K562 (cell line): Measurements from ENCODE around the gene IMPA2. TPM values are rescaled to one million over a fixed set of nuclear protein-coding genes. Genes with fewer than 3 reads are reported as not detected.
"Not testable (repeated sequence)": the region's sequence is repeated elsewhere in the genome, so short reads cannot be mapped to it uniquely, and the experiment has no call there.

Experiments
- ATAC-seq: fragments of 200-7000 bp; cut with Tn5 transposase; 3 replicates; pipeline ENCODE4 v1.9.1; 2020; ENCODE audit warnings: moderate library complexity
- BruUV-seq: library from RNA; stranded (reverse); fragments of 400-500 nt; replicated peaks from 2 replicates; lab custom pipeline; 2021; lab: Mats Ljungman, UMichigan
- CTCF ChIA-PET: fragments of 300-600 bp; formaldehyde crosslinking; extraction: SDS; loops from one replicate; lab custom pipeline; 2021; ENCODE audit warnings: low intra/inter-chr PET ratio; lab: Yijun Ruan, JAX
- POLR2A ChIA-PET: fragments of 300-600, 350-650 bp; sonication (Branson Sonifier 250); formaldehyde crosslinking; extraction: SDS; loops from one replicate; lab custom pipeline; 2021; ENCODE audit warnings: antibody characterized with exemption, inconsistent platforms; lab: Yijun Ruan, JAX
- DNase-seq, 4 experiments: peaks; one replicate each; pipeline versions ENCODE4 v3.0.0 to v3.0.0-alpha.2; 2011 to 2018; ENCODE audit warnings: low spot score in 3 of 4, mixed read lengths in 3 of 4; ENCODE audit errors: extremely low read depth in 1 of 4
- FAIRE-seq: peaks from 2 replicates; lab custom pipeline; 2011; peaks lifted over from hg19 to GRCh38; lab: Jason Lieb, UNC
- H2AFZ ChIP-seq: 2 replicates; pipeline ENCODE4 v1.6.0; 2011; ENCODE audit warnings: low read depth, low read length, control low read depth, inconsistent platforms
- H3K27ac ChIP-seq: fragments of 200-600 bp; 3 replicates; pipeline ENCODE4 v1.8.0; 2011; ENCODE audit warnings: low read depth, mild to moderate bottlenecking, control low read depth, inconsistent platforms, low read length, moderate library complexity, mixed read lengths; ENCODE audit errors: extremely low read depth
- H3K27me3 ChIP-seq, 2 experiments: fragments of 300-600 bp in 1 of 2; 2 replicates in 1 of 2; 3 replicates in 1 of 2; pipeline versions ENCODE4 v1.6.0 to v1.8.0; 2011; ENCODE audit warnings: inconsistent platforms in 2 of 2, low read length in 2 of 2, mild to moderate bottlenecking in 1 of 2, mixed read lengths in 1 of 2, moderate library complexity in 1 of 2; ENCODE audit not compliant: control insufficient read depth in 2 of 2, insufficient read depth in 2 of 2
- H3K36me3 ChIP-seq: fragments of 300-600 bp; 3 replicates; pipeline ENCODE4 v1.8.0; 2011; ENCODE audit warnings: mild to moderate bottlenecking, low read length, inconsistent platforms; ENCODE audit not compliant: control insufficient read depth, insufficient read depth
- H3K4me1 ChIP-seq, 2 experiments: fragments of 200-600 bp in 1 of 2; replicated peaks in 1 of 2; 2 replicates in 1 of 2; 3 replicates in 1 of 2; pipeline versions ENCODE4 v1.5.1 to v1.8.0; 2011; ENCODE audit warnings: inconsistent platforms in 2 of 2, low read length in 2 of 2, mild to moderate bottlenecking in 1 of 2, mixed read lengths in 1 of 2, moderate library complexity in 1 of 2; ENCODE audit not compliant: control insufficient read depth in 2 of 2, insufficient read depth in 2 of 2
- H3K4me2 ChIP-seq: 2 replicates; pipeline ENCODE4 v1.6.1; 2011; ENCODE audit warnings: low read length, control low read depth, inconsistent platforms, mixed read lengths; ENCODE audit not compliant: insufficient read depth
- H3K4me3 ChIP-seq: fragments of 200-600 bp; sonication (generic), shearing (Covaris generic); 2 replicates; pipeline ENCODE4 v1.5.1; 2016; ENCODE audit warnings: control low read depth, inconsistent platforms
- H3K79me2 ChIP-seq: fragments of 200-600 bp; 3 replicates; pipeline ENCODE4 v1.8.0; 2011; ENCODE audit warnings: low read length, inconsistent platforms; ENCODE audit not compliant: control insufficient read depth, insufficient read depth
- H3K9ac ChIP-seq, 2 experiments: 2 replicates each; pipeline versions ENCODE4 v1.6.0 to v1.6.1; 2011; ENCODE audit warnings: low read depth in 2 of 2, low read length in 2 of 2, control low read depth in 1 of 2, inconsistent platforms in 1 of 2, mild to moderate bottlenecking in 1 of 2, mixed read lengths in 1 of 2; ENCODE audit not compliant: insufficient read depth in 1 of 2
- H3K9me1 ChIP-seq: one replicate; pipeline ENCODE4 v1.6.0; 2011; ENCODE audit warnings: inconsistent platforms, mild to moderate bottlenecking, low read length, moderate library complexity; ENCODE audit not compliant: control insufficient read depth, insufficient read depth
- H3K9me3 ChIP-seq: replicated peaks from 2 replicates; pipeline ENCODE4 v1.5.1; 2011; ENCODE audit warnings: low read depth, low read length, inconsistent platforms; ENCODE audit not compliant: control insufficient read depth, insufficient read depth
- H4K20me1 ChIP-seq: replicated peaks from 2 replicates; pipeline ENCODE4 v1.6.1; 2011; ENCODE audit warnings: low read length, inconsistent platforms, mixed read lengths; ENCODE audit not compliant: control insufficient read depth, insufficient read depth
- FOSL1 ChIP-seq: fragments of 200-800 bp; sonication (Bioruptor generic); conservative IDR thresholded peaks from 2 replicates; pipeline ENCODE4 v1.6.1; 2016; ENCODE audit warnings: missing genetic modification characterization, missing compliant biosample characterization
- SIN3A ChIP-seq, 2 experiments: fragments of 150-350 bp in 1 of 2; IDR thresholded peaks; 2 replicates each; pipeline ENCODE4 v1.6.1; 2011 to 2016; ENCODE audit warnings: borderline replicate concordance in 2 of 2, low read depth in 2 of 2, low read length in 2 of 2, mild to moderate bottlenecking in 2 of 2, moderate library complexity in 2 of 2; ENCODE audit not compliant: control insufficient read depth in 1 of 2
- ZKSCAN3 ChIP-seq: fragments of 250-450 bp; sonication (Bioruptor Pico); IDR thresholded peaks from 2 replicates; pipeline ENCODE4 v1.4.0; 2020
- ZNF121 ChIP-seq: sonication (generic); formaldehyde crosslinking; conservative IDR thresholded peaks from 2 replicates; pipeline ENCODE4 v1.8.0; 2022; ENCODE audit warnings: missing genetic modification reagents
- WGBS: fragments of 100-300 bp; shearing (Covaris generic); methylation state at CpG from one replicate; pipeline ENCODE4 v1.1.6; 2016; ENCODE audit warnings: low coverage, mixed read lengths; ENCODE audit not compliant: insufficient coverage; ENCODE audit errors: missing lambda C conversion rate; 5-methylcytosine and 5-hydroxymethylcytosine counted together
- in situ Hi-C: fragments of 300-500 bp; cut with MboI; formaldehyde crosslinking; loops from 4 replicates; pipeline ENCODE4 v1.15.0; 2018; ENCODE audit warnings: inconsistent platforms, mixed read lengths
- intact Hi-C: fragments of 100-400 bp; cut with micrococcal nuclease; formaldehyde crosslinking; loops from 2 replicates; pipeline ENCODE4 v1.14.2; 2022
- polyA plus RNA-seq, 8 experiments: library from polyadenylated mRNA; depleted of rRNA in 4 of 8; stranded (reverse) in 5 of 8; unstranded in 3 of 8; fragments of >200 nt; fragmentation: Nextera tagmentation in 2 of 8; fragmentation: Illumina TruSeq in 1 of 8; extraction: Ambion mirVana in 2 of 8; extraction: Trizol in 1 of 8; gene quantifications; 2 replicates each; pipeline versions ENCODE4 v1.2.1 to v1.2.3, GENCODE V29; 2011 to 2014; ENCODE audit warnings: inconsistent platforms in 1 of 8, missing spikeins in 1 of 8
- total RNA-seq, 7 experiments: library from RNA; depleted of rRNA in 6 of 7; stranded (reverse); fragments of >200 nt in 6 of 7; fragmentation: Illumina TruSeq in 2 of 7; extraction: Trizol in 2 of 7; gene quantifications; 2 replicates each; pipeline versions ENCODE4 v1.2.1 to v1.2.3, GENCODE V29; 2011 to 2021; ENCODE audit warnings: low replicate concordance in 1 of 7

The IMPA2 gene
- total and polyA plus RNA-seq, 9 of the 15 experiments (the other 6 are each of a cell fraction or from before 2014, with no cell fraction given): 0.62 to 11.3 (median 5.7) TPM

DNA sequence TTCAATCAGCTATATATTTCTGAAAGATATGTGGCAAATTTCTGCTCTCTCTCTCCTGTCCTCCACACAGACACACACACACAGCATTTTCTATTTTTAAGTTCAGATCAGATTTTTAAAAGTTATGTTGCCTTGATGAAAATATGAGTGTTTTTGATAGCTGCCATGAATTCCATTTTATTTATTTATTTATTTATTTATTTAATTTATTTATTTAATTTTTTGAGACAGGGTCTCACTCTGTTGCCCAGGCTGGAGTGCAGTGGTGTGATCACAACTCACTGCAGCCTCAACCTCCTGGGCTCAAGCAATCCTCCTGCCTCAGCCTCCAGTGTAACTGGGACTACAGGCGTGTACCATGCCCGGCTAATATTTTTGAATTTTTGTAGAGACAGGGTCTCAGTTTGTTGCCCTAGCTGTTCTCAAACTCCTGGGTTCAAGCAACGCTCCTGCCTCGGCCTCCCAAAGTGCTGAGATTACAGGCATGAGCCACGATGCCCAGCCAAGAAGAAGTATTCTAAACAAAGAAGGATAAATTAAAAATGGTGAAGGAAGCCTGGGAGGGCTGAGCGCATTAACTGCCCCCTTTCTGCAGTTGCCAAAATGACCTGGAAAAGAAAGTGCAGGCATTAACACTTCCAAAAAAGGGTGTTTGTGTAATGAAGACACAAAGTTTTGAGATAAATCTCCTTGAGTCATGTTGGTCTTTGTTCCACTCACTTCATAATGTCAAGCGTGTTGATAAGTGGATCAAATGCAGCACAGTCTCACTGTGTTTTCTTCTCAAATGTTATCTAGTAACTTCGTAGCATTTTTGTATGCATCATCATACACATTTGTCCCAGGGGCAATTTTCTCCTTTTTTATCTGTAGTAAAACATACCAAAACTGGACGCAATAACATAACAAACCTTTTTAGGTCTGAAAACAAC is 11.1 kb upstream of the IMPA2 start:
- in situ Hi-C loops (no loop called here), intact Hi-C loops (no loop called here)
- BruUV-seq: no TSS peak
- no peaks in the 10 kb centered on the region; the same call in 1 of the 2 replicates for H3K9me3 ChIP-seq
- no peaks in the 10 kb centered on the region for H3K27me3 ChIP-seq
- H3K79me2 ChIP-seq: no peaks in the 10 kb centered on the region
- peak overlapping the region; percentile 14; the same call in 1 of the 2 replicates for H3K4me2 ChIP-seq
- no peak overlapping the region; a peak in 1 of 4 replicates for H3K9ac ChIP-seq
- H2AFZ ChIP-seq: peak overlapping the region; percentile 41
- WGBS: 45% methylated on average over 9 of the region's 9 CpGs
- peaks cover 2 to 5% of the 10 kb centered on the region in 2 experiments; a peak in 2 of 5 replicates for H3K4me1 ChIP-seq
- no peak overlapping the region for H3K4me3 ChIP-seq
- H3K9me1 ChIP-seq: no peaks in the 10 kb centered on the region
- TF ChIP-seq ZNF121 (CRISPR knock-in tag) (peak; percentile 23; the same call in 1 of the 2 replicates), FOSL1 (tag) (peak; percentile 24; the same call in 1 of the 2 replicates), SIN3A (IDR thresholded peaks at IDR 0.05; ENCODE audit: borderline replicate concordance in 2 of 2, control insufficient read depth in 1 of 2, low read depth in 2 of 2, low read length in 2 of 2) (no peak), ZKSCAN3 (CRISPR knock-in tag) (no peak)
- ATAC-seq (no peak; the same call in 2 of the 3 replicates), DNase-seq (peak in 1 of 4 experiments; percentile 11), FAIRE-seq (peak; percentile 90)
- 0 out of 3 replicates have a peak overlapping the region, but pooled peaks have one; percentile 10 for H3K27ac ChIP-seq
- CTCF ChIA-PET: no interaction called here
- H3K36me3 ChIP-seq: no peaks in the 10 kb centered on the region
- no peaks in the 10 kb centered on the region for H4K20me1 ChIP-seq
- POLR2A ChIA-PET: interaction anchor here (0.6 to 2.1 kb wide), 2 partner anchors 10 to 783 kb away, joined by 3 to 8 read pairs; no protein-coding TSS in a partner anchor

DNA sequence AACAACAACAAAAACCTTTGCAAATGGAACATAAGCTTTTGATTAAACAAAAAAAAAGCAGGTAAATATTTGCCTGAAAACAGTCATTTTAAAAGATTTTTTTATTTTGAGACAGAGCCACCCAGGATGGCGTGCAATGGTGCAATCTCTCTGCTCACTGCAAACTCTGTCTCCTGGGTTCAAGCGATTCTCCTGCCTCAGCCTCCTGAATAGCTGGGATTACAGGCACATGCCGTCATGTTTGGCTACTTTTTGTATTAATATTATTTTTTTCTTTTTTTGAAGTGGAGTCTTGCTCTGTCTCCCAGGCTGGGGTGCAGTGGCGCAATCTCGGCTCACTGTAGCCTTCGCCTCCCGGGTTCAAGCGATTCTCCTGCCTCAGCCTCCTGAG is 10.5 kb upstream of the IMPA2 start:
- H3K4me2 ChIP-seq, intact Hi-C loops, H3K9me3 ChIP-seq, H3K36me3 ChIP-seq, H3K27ac ChIP-seq, H3K4me3 ChIP-seq, FAIRE-seq, BruUV-seq, H3K9ac ChIP-seq, ATAC-seq, DNase-seq, in situ Hi-C loops, H3K9me1 ChIP-seq, H3K79me2 ChIP-seq, H3K4me1 ChIP-seq, H4K20me1 ChIP-seq, H3K27me3 ChIP-seq, CTCF ChIA-PET: not testable (repeated sequence)
- peak overlapping the region; percentile 41 for H2AFZ ChIP-seq
- WGBS: 86% methylated on average over 8 of the region's 8 CpGs
- POLR2A ChIA-PET: interaction anchor here (2.1 kb wide), 1 partner anchor 10 kb away, joined by 8 read pairs; no protein-coding TSS in a partner anchor
